NK-92 treated with Interleukin-12 subunit alpha and Interleukin-12 subunit beta, amount 100 ng/mL, for 24 hours (cell line): ENCODE measurements around the gene TRAPPC13.
"Not testable (repeated sequence)": the region's sequence is repeated elsewhere in the genome, so short reads cannot be mapped to it uniquely, and the experiment has no call there.

Source experiments
- DNase-seq: peaks from one replicate; lab custom pipeline; 2025; lab: John Stamatoyannopoulos, UW

TRAPPC13 gene

DNA sequence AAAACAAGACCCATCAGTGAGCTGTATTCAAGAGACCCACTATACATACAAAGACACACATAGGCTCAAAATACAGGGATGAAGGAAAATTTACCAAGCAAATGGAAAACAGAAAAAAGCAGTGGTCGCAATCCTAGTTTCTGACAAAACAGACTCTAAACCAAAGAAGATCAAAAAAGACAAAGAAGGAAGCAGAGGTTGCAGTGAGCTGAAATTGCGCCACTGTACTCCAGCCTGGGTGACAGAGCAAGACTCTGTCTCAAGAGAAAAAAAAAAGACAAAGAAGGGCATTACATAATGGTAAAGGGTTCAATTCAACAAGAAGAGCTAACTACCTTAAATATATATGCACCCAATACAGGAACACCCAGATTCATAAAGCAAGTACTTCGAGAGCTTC, 51.2 kb downstream of the TRAPPC13 start:
- DNase-seq, result not testable (repeated sequence)

DNA sequence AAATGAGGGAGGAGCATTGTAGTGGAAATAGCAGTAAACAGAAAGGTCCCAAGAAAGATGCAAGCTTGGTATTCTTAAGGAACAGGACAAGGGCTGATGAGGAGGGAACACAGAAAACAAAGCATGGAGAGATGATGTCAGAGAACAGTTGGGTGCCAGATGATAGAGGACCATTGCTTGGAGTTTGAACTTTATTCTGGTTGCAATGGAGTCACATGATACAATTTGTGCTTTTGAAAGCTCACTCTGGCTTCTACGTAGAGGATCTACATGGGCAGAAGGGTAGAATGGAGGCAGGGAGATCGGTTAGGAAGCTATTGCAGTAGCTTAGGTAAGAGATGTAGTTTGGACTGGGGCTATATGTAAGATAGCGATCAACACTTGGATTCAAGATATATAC, 57.3 kb downstream of the TRAPPC13 start:
- DNase-seq, result no peak

DNA sequence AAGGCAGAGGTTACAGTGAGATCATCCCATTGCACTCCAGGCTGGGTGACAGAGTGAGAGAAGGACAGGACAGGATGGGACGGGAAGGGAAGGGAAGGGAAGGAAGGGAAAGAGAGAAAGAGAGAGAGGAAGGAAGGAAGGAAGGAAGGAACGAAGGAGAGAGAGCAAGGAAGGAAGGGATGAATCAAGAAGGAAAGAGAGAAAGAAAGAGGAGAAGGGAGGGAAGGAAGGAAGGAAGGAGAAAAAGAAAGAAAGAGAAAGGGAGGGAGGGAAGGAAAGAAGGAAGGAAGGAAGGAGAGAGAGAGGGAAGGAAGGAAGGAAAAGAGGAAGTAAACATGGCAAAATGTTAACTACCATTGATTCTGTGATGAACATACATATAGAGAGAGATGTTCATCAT, 68.3 kb downstream of the TRAPPC13 start:
- DNase-seq, result no peak

DNA sequence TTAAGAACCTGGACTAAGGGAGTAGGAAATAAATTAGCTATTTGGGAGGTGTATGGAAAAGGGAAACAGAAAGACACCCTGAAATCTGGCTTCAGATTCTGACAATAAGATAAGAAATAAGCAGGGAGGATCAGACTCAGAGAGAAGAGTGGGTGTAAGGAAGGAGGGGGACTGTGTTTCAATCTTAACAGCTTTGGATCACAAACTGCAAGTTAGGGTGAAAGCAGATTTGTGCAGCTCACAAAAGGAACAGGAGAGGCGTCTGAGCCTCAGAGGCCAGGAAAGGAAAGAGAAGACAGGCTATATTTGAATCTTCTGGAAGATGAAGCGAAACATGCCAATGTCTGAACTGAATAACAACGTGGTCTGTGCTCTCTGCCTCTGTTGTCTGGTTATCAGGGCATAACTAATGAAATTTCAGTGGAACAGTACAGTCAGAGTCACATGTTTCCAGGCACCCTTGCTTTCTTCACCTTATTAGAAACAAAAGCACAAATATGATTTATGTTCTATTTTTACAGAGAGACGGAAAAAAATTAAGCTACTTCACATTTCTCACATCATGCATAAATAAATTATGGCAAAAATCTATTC, 70.4 kb downstream of the TRAPPC13 start:
- DNase-seq, result no peak

DNA sequence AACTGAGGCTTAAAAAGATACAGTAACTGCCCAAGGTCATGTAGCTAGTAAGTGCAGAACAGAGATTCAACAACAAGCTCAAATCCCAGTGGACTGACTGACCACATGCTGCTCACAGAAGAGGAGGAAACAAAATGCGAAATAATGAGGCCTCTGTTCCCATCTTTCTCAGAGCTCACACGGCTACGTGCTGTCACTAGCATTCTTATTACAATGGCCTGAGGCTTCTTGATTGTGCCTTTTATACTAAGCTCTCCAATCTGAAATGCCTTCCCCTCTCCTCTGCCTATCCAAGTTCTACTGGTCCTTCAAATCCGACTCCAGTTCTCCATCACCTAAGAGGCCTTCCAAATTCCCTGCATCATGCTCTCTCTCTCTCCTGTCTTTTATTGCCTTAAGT, 71.1 kb downstream of the TRAPPC13 start:
- no peak for DNase-seq

DNA sequence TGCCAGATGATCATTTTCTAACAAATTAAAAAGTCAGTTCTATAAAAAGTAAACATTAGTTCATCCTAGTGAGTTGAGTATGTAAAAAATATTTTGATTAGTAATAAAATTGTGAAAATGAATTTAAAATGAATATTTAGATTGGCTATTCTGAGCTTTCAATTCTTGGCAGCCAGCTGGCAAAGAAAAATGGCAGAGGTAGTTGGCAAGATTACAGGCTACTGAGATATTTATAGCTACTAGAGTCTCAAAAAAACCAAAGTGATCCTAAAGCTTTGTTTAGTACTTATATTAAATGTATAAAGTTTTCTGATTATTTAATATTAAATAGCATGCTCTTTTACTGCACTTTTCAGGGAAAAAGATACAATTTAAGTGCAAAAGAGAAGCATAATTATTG, 72.1 kb downstream of the TRAPPC13 start:
- DNase-seq, result no peak

DNA sequence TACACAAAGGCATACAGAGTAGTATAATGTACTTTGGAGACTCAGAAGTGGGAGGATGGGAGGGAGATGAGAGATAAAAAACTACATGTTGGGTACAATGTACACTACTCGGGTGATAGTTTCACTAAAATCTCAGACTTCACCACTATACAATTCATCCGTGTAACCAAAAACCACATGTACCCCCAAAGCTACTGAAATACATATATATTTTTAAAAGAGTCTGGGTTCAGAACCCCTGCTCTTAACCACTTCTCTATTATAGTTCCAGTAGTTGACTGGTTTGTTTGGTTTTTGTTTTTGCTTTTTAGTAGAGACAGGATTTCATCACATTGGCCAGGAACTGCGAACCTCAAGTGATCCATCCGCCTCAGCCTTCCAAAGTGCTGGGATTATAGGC, 74.5 kb downstream of the TRAPPC13 start:
- no peak for DNase-seq

DNA sequence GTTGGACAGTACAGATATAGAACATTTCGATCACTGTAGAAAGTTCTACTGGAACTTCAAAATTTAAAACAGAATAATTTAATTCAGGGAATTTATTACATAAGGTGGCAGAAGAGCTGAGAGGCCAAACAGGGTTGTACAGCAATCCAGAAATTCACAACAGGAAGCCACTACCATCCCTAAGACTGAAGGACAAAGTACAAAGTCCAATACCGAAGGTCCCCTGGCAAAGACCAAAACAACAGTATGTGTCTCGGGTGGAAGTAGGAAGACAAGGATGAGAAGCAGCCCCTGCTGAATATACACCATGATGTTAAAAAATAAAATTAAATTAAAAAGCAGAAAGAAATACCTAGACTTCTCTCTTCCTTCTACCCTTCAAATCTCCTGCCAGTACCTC, 77.2 kb downstream of the TRAPPC13 start:
- no peak for DNase-seq

DNA sequence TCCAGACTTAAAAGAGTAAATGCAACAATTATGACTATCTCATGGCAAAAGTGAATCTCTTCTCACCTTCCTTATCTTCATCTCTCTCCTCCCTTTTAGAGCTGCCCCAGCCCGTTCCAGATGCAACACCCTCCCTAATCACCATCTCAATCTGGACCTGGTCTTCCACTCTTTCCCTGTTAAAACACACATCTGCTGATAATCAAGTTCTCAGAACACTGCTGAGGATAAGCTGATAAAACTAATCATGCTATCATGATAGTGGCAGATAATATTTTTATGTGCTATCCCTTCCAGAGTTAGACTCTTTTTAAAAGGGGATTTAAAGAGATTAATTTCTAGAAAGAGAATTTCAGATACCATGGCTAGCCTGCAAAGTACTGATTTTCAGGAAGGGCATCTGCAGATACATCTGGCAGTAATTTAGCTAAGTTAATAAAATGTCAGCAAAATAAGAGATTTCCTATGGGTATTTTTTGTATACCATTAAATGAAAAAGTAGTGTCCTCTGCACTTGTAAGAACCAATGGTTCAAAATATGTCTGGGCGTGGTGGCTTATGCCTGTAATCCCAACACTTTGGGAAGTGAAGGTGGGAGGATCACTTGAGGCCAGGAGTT, 79.9 kb downstream of the TRAPPC13 start:
- no peak for DNase-seq

DNA sequence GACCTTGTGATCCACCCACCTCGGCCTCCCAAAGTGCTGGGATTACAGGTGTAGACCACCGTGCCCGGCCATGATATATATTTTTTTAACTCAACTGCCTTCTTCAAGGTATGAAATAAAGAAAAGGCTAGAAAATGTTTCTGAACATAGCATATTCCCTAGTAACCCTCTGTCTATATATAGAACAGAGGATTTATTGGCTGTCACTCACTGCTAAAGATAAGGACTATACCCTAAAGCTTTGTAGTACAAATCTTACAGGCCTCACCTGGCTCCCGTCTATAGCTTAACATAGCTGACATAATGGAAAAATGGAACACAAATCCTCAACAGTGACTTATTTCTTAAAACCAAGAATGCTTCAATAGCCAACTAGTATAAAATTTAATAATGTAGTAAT, 82.8 kb downstream of the TRAPPC13 start:
- no peak for DNase-seq

DNA sequence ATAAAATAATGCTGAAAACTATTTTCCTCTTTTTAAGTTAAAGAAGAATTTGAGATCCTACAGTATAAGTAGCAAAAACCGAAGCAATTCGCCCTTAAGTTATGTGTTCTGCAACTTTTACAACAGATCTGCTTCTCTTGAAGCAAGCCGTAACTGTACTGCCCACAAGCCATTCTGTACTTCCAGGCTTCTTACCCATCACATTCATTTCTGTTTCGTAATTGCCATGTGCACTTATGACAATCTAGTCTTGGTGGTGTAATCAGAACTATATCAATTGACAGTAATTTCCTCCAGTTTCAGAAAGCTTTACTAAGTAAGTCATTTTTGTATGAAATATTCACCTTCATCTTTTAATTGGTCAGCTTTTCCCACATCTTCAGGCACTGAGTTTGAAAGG, 83.3 kb downstream of the TRAPPC13 start:
- no peak for DNase-seq
